Testis (tissue), 3 donors: ENCODE results near the gene PPP1R13L. TPM values are rescaled to one million over a fixed set of nuclear protein-coding genes. Genes with fewer than 3 reads are reported as not detected.

ENCODE experiments used
- DNase-seq: peaks from one replicate; pipeline ENCODE4 v3.0.0-alpha.2; 2019
- H3K27ac ChIP-seq, 2 donors: fragments of 200-600 bp; sonication (generic); one replicate each; pipeline ENCODE4 v1.5.1; 2019
- H3K27me3 ChIP-seq: fragments of 200-600 bp; sonication (generic); one replicate; pipeline ENCODE4 v1.5.1; 2019
- H3K36me3 ChIP-seq: fragments of 200-600 bp; sonication (generic); one replicate; pipeline ENCODE4 v1.5.1; 2017; ENCODE audit warnings: low read depth; ENCODE audit errors: missing control alignments
- H3K4me1 ChIP-seq: fragments of 200-600 bp; sonication (generic); one replicate; pipeline ENCODE4 v1.5.1; 2019
- H3K4me3 ChIP-seq, 2 donors: fragments of 200-600 bp; sonication (generic); one replicate each; pipeline ENCODE4 v1.5.1; 2017 to 2019
- H3K9me3 ChIP-seq: fragments of 200-600 bp; sonication (generic); one replicate; pipeline ENCODE4 v1.5.1; 2017
- POLR2A ChIP-seq: fragments of 450-650 bp; IDR thresholded peaks from one replicate; pipeline ENCODE4 v1.6.1; 2017; ENCODE audit warnings: antibody characterized with exemption, mild to moderate bottlenecking, moderate library complexity
- WGBS, 2 donors: methylation state at CpG; one replicate each; pipeline ENCODE4 v1.1.5; 2018; 5-methylcytosine and 5-hydroxymethylcytosine counted together
- intact Hi-C: fragments of 100-400 bp; cut with DNase I; formaldehyde crosslinking; loops from one replicate; pipeline ENCODE4 v1.15.1; 2023; ENCODE audit warnings: low total_unique reads
- polyA plus RNA-seq: library from polyadenylated mRNA; stranded (reverse); fragments of 350-450 nt; fragmentation: Illumina TruSeq; extraction: RNeasy Lipid Tissue Mini Kit (QIAGEN cat#74804); gene quantifications from one replicate; pipeline ENCODE4 v1.2.3, GENCODE V29; 2014; ENCODE audit warnings: low read depth, low replicate concordance; ENCODE audit not compliant: insufficient read depth
- total RNA-seq, 2 donors: library from RNA; depleted of rRNA; stranded (reverse); fragments of >200 nt; gene quantifications; one replicate each; pipeline ENCODE4 v1.2.3, GENCODE V29; 2016
- TF ChIP-seq, protein P1 (sequence below), 3 experiments: fragments of 450-650 bp in 2 of 3; fragments of 200-600 bp in 1 of 3; sonication (generic) in 1 of 3; IDR thresholded peaks; one replicate each; pipeline ENCODE4 v1.5.1; 2016 to 2019; ENCODE audit warnings: antibody characterized with exemption in 3 of 3, mild to moderate bottlenecking in 2 of 3, moderate library complexity in 1 of 3

Gene PPP1R13L
- total and polyA plus RNA-seq, 3 donors from 2014 or later = 9.7 to 13.3 (median 12.2) TPM

DNA sequence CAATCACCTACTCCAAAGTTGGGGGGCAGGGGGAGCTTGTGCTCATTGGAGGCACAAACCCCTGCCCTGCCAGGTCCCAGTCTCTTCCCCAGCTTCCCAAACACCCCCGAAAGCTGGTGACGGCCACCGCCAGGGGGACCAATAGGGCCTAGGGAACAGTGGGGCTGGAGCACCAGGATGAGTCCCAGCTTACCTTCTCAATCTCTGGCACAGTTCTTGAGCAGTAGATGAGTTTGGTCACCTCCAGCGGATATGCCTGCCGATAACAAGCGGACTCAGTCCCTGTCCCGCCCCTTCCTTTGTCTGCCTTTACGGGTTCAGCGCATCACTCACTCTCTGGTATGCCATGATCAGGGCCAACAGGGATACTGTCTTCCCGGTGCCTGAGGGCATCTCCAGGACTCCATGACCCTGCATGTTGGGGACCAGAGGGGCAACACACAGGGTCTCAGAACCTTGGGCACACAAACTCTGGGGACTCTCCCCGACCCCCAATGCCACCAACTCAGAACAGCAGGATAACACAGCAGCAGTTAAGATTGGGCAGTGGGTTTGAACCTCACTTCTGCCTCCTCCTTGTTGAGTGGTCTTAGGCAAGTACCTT lies 36.0 kb downstream of the PPP1R13L start:
- TF ChIP-seq, protein P1, sequence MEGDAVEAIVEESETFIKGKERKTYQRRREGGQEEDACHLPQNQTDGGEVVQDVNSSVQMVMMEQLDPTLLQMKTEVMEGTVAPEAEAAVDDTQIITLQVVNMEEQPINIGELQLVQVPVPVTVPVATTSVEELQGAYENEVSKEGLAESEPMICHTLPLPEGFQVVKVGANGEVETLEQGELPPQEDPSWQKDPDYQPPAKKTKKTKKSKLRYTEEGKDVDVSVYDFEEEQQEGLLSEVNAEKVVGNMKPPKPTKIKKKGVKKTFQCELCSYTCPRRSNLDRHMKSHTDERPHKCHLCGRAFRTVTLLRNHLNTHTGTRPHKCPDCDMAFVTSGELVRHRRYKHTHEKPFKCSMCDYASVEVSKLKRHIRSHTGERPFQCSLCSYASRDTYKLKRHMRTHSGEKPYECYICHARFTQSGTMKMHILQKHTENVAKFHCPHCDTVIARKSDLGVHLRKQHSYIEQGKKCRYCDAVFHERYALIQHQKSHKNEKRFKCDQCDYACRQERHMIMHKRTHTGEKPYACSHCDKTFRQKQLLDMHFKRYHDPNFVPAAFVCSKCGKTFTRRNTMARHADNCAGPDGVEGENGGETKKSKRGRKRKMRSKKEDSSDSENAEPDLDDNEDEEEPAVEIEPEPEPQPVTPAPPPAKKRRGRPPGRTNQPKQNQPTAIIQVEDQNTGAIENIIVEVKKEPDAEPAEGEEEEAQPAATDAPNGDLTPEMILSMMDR (IDR thresholded peaks at IDR 0.05) = no peak
- TF ChIP-seq POLR2A = no peak
- intact Hi-C loops = no loop called here
- Histone ChIP-seq H3K4me3 (no peak overlapping the region), H3K27ac (no peak overlapping the region), H3K27me3 (no peaks in the 10 kb centered on the region), H3K4me1 (peaks cover 6% of the 10 kb centered on the region), H3K36me3 (no peaks in the 10 kb centered on the region), H3K9me3 (no peaks in the 10 kb centered on the region)
- no peak for DNase-seq
- WGBS, 2 donors = 91 to 96% methylated on average over 5 to 11 of the region's 11 CpGs

DNA sequence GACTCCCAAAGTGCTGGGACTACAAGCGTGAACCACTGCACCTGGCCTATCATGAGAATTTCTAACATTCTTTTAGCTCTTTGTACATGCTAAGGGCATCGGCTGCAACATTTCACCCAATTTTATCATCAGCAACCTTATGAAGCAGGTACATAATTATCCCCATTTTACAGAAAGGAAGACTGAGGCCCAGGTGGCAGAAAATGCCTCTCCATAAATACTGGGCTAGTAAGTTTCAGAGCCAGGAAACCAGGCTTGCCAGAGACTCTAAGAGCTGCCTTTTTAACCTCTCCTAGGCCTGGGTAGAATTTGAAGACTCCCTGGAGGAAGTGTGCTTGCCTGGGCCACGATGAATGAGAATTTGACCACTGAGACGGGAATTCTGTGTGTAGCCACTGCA lies 36.7 kb downstream of the PPP1R13L start:
- WGBS, 2 donors = 87 to 94% methylated on average over 4 of the region's 4 CpGs
- H3K27ac ChIP-seq = no peak overlapping the region
- TF ChIP-seq, protein P1 (IDR thresholded peaks at IDR 0.05) = no peak
- peaks cover 6% of the 10 kb centered on the region for H3K4me1 ChIP-seq
- no peak for DNase-seq
- no peaks in the 10 kb centered on the region for H3K9me3 ChIP-seq
- intact Hi-C loops = no loop called here
- H3K36me3 ChIP-seq = no peaks in the 10 kb centered on the region
- no peaks in the 10 kb centered on the region for H3K27me3 ChIP-seq
- no peak overlapping the region for H3K4me3 ChIP-seq

DNA sequence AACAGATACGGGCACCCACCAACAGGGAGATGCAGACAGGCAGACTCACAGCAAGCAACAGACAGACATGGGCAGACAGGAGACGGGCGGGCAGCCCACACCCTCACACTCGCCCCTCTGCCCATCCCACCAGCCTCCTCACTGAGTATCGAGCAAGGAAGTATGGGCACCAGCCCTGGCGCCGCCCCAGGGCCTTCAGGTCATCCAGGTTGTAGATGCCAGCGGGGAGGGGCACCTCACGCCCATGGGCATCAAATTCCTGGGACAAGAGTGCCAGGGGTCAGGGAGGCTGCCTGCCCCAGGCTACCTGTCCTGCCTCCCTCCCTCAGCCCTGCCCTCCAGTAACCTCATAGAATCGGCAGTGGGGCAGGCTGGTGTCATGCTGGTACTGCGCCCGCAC lies 40.2 kb downstream of the PPP1R13L start:
- intact Hi-C loops = no loop called here
- no peak for TF ChIP-seq POLR2A
- TF ChIP-seq, protein P1 (IDR thresholded peaks at IDR 0.05) = no peak
- no peaks in the 10 kb centered on the region for H3K27me3 ChIP-seq
- 93% methylated on average over 6 to 12 of the region's 12 CpGs for WGBS, 2 donors
- no peaks in the 10 kb centered on the region for H3K4me1 ChIP-seq
- H3K27ac ChIP-seq = no peak overlapping the region
- no peak for DNase-seq
- no peaks in the 10 kb centered on the region for H3K9me3 ChIP-seq
- H3K36me3 ChIP-seq = no peaks in the 10 kb centered on the region
- H3K4me3 ChIP-seq = no peak overlapping the region

DNA sequence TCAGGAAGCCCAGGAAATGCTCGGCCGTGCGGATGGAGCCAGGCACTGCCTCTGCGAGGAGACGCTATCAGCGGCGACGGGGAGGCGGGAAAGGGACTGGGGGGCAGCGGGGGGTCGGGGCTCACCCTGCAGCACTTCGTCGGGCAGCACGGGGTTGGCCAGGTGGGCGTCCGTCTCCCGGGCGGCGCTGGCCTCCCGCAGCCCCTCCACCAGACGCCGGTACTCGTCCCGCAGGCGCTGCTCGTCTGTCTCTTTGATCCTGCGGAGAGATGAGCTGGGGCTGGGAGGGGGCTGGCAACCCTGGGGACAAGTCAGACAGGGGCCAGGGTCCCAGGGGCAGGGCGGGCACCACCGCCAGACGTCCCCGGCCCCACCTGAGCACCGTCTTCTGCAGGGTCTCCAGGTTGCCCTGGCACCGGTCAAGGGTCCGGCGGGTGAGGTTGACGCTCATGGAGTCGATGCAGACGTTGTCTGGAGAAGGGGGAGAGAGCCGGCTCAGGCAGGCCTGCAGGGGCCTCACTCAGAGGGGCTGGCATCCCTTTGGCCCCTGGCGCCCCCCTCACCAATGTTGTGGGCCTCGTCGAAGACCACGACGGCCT lies 40.9 kb downstream of the PPP1R13L start:
- intact Hi-C loops = no loop called here

More for the DNA sequence above, 40.9 kb downstream of the PPP1R13L start:
- no peaks in the 10 kb centered on the region for H3K36me3 ChIP-seq
- DNase-seq = no peak
- no peaks in the 10 kb centered on the region for H3K27me3 ChIP-seq
- H3K9me3 ChIP-seq = no peaks in the 10 kb centered on the region
- H3K4me3 ChIP-seq = no peak overlapping the region
- TF ChIP-seq, protein P1 (IDR thresholded peaks at IDR 0.05) = no peak
- no peak for TF ChIP-seq POLR2A
- H3K4me1 ChIP-seq = no peaks in the 10 kb centered on the region
- 77 to 80% methylated on average over 1 to 42 of the region's 44 CpGs for WGBS, 2 donors
- H3K27ac ChIP-seq = no peak overlapping the region
